HG03520 (cell line): ENCODE results near the gene NIPAL1.

ENCODE experiments used
- ATAC-seq: cut with Tn5 transposase; IDR thresholded peaks from one replicate; pipeline ENCODE4 v1.9.1; 2021; ENCODE audit warnings: mild to moderate bottlenecking, moderate library complexity; ENCODE audit not compliant: unreplicated experiment

NIPAL1 gene

DNA sequence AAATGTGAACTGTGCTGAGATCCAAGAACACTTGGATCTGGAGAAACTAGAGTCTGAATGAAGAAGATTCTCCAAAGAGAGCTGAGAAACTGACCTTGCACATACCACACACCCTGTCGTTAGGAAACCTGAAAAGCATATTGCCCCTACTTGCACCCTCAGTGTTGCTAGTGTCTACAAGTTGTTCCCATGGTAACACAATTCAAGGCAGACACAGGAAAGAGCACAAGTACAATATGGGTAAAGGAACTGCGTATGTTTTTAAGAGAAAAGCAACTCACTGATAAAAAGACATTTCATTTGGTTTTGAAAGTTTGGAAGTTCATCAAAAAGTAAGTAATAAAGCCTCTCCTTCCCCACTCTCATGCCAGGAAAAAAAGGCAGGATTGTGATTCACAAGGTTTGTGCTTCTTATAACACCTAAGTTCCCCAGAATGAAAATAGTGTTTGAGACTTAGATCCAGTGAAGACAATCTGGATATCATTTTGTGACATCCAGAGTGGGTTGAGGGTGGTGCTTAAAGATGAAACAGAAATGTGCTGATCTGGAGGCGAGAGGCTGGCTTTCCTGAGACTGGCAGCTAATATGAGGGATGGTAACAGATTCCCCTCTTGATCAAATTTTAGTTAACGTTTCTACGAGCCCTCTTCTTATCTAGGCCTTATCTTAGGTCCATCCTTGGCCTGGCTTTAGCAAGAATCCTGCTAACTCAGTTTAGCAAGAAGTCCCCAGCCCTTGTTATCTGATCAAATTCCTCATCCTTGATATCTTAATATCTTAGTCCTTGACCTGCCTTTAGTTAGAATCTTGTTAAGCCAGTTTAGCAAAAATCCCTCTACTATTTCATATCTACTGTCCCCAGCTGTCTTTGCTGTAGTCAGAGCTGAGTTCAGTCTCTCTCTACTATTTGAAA is 42.3 kb downstream of the NIPAL1 start:
- no peak for ATAC-seq

DNA sequence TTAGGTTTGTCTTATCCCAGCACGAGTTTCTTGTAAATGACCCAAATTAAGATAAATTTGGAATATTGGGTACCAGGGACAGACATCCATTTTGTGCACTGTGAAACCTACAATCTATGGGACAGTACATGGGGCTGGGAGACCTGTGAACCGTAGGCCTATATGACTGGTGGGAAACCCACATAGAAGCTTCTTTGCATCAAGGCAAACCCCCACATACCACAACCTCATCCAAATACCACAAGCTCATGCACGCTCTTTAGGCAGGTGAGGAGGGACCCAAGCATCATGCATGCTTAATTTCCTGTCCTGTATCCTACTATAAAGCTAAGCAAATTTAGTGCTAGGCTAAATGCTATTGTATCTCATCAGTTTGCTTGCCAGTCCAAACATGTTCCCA is 47.8 kb downstream of the NIPAL1 start:
- no peak for ATAC-seq

DNA sequence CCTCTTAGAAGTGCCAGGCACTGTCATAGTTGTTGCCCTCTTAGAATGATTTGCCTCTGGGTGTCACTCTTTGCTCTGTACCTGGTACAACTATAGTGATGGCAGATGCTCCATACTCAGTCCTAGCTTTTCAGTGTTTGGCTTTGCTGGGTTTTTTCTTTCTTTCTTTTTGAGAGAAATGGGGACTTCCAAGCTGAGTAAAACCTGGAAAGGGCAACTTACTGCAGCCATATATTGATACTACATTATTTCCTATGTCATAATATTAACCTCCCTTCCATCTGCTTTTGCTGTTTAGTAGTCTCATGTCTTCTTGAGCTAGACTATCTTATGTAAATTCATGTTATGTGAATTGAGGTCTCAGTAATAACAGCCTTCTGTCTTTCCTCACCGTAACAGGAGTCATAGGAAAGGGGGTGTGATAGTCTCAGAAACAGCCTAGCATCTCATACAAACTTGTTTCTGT is 49.0 kb downstream of the NIPAL1 start:
- ATAC-seq, result peak; percentile 65

DNA sequence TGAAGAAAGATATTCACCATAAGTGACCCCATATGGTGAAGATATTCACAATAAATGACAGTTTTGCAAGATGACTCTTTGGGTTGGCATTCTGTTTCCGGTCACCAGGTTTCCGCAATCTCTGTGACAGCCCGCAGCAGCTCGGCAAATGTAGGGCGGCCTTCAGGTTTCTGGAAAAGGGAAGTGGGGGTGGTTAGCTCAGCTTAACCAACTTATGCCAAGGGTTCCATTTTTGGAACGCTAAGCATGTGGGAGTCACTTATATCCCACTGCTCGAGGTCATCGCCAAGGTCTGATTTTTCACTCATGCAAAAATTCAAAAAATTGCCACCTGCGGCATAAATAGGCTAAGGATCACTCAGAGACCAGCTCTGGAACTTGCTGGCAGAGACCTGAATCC is 51.0 kb downstream of the NIPAL1 start:
- ATAC-seq, result no peak

DNA sequence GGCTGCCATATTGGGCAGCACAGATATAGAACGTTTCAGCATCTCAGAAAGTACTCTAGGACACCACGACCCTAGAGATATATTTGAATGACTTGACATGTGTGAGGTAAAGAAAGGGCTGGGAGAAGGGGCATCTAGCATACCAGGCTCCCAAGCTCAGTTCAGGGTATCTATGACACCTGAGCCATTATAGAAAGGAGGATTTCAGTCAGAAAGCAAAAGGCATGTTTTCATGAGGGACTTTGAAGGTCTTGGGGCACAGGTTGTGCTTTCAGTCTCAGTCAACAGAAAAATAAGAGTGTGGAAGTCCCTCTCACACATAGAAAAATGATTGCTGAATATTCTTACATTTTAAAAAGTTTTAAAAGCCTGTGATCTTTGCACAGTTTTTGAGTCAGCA is 51.6 kb downstream of the NIPAL1 start:
- no peak for ATAC-seq

DNA sequence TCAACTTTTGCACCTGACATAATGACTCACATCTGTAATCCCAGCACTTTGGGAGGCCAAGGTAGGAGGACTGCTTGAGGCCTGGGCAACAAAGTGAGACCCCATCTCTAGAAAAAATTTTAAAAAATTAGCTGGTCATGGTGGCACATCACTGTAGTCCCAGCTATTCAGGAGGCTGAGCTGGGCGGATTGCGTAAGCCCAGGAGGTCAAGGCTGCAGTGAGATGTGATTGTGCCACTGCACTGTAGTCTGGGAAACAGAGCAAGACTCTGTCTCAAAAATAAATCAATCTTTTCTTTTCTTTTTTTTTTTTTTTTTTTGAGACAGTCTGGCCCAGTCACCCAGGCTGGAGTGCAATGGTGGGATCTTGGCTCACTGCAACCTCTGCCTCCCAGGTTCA is 52.5 kb downstream of the NIPAL1 start:
- no peak for ATAC-seq

DNA sequence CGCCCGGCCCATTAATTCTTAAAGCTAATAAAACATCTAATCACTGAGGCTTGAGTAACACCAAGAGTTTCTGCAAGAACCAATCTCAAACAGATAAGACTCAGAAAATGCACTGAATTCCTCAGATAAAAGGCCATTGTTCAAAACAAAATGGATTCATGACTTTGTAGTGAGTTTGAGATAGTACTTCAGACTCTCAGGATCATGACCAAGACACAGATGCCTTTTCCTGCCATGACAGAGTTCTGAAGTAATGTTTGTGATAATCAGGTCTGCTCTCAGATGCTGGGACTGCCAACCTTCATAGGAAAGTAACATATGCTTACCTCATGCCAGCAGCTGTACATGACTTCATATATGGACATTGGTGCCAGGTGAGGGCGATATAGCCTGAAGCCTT is 54.6 kb downstream of the NIPAL1 start:
- ATAC-seq, result no peak

DNA sequence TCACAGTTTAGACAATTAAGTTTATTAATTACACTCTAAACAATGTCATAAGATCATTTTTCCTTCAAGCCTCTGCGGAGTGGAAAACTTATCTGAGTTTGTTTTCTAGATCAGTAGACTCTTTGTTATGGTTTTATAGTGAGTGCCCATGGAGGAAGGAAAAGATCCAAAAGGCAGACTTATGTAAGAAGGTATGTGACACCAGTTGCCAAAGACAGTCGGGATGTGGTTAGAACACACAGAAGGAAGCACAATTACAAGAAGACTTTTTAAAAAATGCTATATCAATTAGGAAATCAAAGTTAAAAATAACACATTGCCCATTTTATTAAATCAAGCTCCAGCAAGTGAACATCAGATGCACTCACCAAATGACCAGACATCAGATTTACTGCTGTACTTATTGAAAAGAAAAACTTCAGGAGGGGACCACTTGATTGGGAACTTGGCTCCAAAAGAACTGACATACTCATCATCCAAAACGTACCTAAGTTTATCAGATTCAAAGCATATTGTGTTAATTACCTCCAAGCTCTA is 57.1 kb downstream of the NIPAL1 start:
- ATAC-seq, result no peak

DNA sequence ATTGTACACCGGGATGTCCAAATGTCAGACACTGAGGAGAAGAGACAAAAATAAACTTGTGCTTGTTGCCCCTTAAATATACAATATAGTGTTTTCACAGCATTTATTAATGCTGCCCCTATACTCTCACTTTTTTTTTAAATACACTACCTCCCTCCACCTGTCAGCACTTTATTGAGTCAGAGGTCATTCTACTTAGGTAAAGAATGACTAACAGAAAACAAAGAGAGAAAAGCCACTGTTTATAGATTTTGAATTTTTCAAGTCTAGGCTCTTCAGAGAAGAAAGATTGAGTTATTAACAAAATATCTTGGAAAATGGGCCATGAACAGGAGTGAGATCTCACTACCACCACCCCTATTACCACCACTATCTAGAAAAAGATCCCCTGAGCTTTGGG is 58.1 kb downstream of the NIPAL1 start:
- ATAC-seq, result no peak

DNA sequence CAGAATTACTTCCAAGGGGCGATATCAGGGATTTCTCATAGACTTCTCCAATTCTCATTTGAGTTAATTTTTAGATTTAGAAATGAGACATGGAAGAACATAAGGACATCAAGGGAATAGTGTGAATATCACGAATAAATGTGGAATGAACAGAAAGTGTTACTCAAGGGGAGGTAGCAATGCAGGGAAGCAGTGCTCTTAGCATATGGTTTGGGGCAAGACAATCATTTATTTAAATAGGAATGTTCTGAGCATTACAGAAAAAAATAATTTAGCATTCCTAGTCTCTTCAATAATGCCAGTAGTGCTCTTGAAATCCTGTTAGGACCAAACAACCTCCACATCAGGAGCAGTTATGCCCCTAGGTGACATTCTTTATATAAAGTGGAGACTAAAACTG is 61.9 kb downstream of the NIPAL1 start:
- ATAC-seq, result no peak

DNA sequence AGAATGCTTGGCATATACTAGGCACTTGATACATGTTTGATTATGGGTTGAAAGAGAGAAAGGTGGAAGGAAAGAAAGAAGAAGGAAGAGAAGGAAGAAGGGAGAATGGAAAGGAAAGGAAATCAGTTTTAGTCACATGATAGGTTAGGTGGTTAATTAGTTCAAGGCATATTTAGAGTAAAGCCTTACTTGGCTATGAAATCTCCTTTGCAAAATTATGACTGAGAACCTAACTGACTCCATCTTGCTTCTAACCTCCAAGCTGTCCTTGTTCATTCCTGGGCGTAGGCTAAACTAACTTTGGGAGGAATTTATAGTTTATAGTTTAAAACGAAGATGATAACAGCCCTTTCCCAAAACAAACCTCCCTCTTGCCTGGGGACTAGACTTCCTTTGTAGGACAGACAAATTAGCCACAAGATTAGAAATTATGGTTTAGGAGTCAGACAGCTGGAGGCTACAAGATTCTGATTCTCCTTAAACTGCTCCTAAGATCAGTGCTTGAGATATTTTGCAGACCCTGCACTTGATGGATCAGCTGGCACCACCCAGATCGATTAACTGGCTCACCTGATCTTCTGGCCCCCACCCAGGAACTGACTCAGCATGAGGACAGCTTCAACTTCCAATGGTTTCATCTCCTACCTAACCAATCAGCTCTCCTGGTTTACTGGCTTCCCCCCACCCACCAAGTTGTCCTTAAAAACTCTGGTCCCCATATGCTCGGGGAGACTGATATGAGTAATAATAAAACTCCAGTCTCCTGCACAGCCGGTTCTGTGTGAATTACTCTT is 62.5 kb downstream of the NIPAL1 start:
- no peak for ATAC-seq

DNA sequence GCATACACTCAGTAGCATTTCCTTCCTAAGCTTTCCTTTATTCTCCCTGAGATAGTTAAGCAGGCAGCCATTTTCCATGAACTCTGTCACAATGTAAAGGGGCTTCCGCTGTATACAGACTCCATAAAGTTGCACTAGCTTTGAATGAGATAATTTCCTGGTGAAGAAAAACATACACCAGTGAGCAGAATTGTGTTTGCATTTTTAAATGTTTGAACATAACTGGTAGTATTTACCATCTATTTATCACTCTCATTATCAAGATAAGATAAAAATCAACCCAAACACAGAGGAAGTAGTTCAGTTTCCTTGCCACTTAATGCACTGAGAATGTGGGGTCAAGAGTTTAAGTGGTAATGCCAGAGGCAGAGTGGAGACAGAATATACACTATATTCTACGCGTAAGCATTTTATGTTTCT is 63.4 kb downstream of the NIPAL1 start:
- ATAC-seq, result no peak

DNA sequence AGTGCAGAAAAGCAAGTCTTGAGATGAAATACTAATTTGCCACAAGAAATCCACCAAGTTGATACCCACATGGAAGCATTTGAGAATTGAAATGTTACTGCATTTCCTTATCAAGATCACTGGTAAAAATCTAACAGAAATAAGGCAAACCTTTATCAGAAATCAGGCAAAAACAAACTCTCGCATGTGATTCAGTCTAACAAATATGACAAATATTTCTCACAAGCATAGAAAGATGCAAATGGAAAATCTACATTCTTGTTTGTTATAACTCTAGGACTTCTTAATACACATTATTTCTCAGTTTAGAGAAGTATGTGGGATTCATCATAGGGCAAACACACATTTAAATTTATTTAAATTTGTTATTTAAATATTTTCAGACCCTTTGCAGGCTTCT is 64.6 kb downstream of the NIPAL1 start:
- no peak for ATAC-seq

DNA sequence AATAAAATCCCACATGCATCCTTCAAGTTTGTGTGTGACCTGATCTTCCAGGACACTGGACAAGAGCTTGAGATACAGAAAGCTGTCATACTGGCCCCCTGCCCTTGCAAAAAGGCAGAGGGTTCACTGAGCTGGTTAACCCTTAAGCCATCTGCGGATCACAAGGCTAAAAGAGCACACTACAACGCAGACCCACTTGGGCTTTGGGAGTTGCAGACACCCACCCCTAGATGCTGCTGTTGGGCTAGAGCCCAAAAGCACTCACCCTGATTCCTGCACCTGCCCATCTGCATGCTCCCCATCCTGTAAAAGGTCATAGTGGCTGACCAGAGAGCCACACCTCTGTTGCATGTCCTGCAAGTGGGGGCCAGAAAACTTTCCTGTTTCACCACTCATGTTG is 66.4 kb downstream of the NIPAL1 start:
- ATAC-seq, result no peak

DNA sequence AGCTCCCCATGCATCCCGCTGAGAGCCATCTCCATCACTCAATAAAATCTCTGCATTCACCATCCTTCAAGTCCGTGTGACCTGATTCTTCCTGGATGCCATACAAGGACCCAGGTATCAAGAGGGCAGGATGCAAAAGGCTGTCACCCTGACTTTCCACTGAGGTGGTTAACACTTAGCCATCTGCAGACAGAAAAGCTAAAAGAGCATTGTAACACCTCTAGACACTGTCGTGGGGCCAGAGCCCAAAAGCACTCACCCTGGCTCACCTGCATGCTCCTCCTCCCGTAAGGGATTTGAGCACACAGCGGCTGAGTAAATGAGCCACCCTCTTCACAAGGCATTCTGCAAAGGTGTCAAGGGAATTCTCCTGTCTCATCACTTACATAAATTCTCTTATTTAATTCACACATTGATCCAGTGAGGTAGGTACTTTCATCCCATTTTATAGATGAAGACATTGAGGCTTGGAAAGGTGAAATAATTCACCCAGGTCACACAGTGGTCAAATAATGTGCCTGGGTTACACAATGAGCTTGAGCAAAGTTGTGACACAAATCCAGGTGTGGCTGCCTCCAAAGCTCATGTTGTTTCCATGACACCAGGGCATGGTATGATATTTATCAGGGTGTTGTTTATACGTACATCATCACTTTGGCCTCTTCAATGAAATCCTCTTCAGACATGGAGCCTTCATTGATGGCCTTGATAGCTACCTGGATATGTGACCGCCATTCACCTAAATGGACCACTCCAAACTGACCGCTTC is 69.4 kb downstream of the NIPAL1 start:
- ATAC-seq, result no peak
